ENCODE results near the gene ME3. TPM values are rescaled to one million over a fixed set of nuclear protein-coding genes. Genes with fewer than 3 reads are reported as not detected.

Gene ME3
- polyA plus RNA-seq, 1 experiment: 15.8 TPM

DNA sequence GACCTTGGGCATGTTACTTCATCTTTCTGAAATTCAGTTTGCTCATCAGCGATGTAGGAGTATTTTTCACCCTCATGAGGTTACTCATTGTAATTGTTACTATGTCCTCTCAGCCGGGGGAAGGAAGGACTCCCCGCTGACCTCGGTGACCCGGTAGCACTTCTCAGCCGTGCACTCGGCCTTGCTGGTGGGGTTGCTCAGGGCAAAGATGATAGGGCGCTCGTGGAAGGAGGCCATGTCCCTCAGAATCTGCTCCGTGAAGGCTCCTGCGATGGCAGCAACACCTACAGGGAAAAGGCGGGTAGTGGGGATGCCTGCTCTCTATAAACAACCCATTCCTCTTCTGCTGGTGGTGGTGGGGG is 225.5 kb downstream of the ME3 start:
- TF ChIP-seq, protein P1, sequence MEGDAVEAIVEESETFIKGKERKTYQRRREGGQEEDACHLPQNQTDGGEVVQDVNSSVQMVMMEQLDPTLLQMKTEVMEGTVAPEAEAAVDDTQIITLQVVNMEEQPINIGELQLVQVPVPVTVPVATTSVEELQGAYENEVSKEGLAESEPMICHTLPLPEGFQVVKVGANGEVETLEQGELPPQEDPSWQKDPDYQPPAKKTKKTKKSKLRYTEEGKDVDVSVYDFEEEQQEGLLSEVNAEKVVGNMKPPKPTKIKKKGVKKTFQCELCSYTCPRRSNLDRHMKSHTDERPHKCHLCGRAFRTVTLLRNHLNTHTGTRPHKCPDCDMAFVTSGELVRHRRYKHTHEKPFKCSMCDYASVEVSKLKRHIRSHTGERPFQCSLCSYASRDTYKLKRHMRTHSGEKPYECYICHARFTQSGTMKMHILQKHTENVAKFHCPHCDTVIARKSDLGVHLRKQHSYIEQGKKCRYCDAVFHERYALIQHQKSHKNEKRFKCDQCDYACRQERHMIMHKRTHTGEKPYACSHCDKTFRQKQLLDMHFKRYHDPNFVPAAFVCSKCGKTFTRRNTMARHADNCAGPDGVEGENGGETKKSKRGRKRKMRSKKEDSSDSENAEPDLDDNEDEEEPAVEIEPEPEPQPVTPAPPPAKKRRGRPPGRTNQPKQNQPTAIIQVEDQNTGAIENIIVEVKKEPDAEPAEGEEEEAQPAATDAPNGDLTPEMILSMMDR (IDR thresholded peaks at IDR 0.05; ENCODE audit: insufficient read depth, low read depth, low read length): no peak
- ChIA-PET POLR2A (no interaction called here), CTCF (interaction anchor here (1.5 kb wide), 1 partner anchor 10 kb away, joined by 4 read pairs; no protein-coding TSS in a partner anchor)
- no peaks in the 10 kb centered on the region for H3K27me3 ChIP-seq (ENCODE audit: control insufficient read depth, insufficient read depth, low read length)
- H3K36me3 ChIP-seq (ENCODE audit: control insufficient read depth, insufficient read depth, low read length): no peaks in the 10 kb centered on the region
- DNase-seq (ENCODE audit: low read depth): no peak
- H3K4me3 ChIP-seq (ENCODE audit: low read depth, low read length): no peak overlapping the region

DNA sequence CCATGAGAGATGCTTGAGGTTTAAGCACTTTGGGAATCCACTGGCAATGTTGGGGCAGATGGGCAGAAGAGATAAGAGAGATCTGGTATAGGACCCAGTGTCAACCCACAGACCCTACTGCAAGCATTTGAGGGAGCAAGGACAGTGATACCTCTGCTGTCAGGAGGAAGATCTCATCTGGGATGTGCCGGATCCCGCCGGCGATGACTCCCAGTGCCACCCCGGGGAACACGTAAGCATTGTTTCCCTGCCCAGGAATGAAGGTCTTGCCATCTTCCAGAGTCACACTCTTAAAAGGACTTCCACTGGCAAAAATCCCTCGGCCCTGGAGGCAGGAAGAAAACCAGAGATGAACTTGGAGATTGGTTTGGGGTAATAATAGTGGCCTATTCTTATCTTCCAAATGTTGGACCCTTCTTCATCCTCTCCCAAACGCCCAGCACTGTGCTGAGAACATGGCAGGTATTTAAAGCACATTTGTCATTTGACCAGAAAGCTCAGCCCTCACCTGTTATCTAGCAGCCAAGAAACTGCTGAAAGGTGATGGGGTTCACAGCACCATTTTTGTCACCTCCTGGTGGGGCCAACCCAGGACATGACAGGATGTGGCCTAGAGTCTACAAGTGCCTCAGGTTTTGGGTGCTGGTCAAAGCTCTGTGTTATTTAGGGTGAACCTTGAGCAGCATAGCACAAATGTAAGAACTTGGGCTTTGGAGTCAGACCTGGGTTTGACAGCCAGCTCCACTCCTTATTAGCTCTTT is 226.1 kb downstream of the ME3 start:
- TF ChIP-seq, protein P1 (IDR thresholded peaks at IDR 0.05; ENCODE audit: insufficient read depth, low read depth, low read length): no peak
- Histone ChIP-seq H3K27me3 (ENCODE audit: control insufficient read depth, insufficient read depth, low read length) (no peaks in the 10 kb centered on the region), H3K36me3 (ENCODE audit: control insufficient read depth, insufficient read depth, low read length) (no peaks in the 10 kb centered on the region), H3K4me3 (ENCODE audit: low read depth, low read length) (no peak overlapping the region)
- CTCF ChIA-PET: interaction anchor here (1.5 kb wide), 1 partner anchor 10 kb away, joined by 4 read pairs; no protein-coding TSS in a partner anchor
- no peak for DNase-seq (ENCODE audit: low read depth)
- POLR2A ChIA-PET: no interaction called here

DNA sequence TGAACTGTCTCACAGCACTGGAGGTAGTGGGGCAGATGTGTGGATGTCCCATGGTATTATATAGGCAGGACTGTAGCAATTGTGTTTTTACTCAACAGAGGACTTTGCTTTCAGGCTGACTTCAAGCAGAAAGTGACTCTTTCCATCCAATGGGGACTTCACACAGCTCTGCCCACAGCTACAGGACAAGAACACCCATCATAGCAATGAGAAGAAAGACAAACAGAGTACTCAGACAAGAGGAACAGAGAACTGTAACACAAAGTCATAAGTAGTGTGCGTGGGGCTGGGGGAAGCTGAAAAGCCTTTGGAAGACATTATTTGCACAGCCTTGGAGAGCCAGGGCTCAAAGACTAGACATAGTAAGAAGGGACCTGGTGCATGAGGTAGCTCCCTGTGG is 227.4 kb downstream of the ME3 start:
- ChIA-PET CTCF (no interaction called here), POLR2A (no interaction called here)
- TF ChIP-seq, protein P1 (IDR thresholded peaks at IDR 0.05; ENCODE audit: insufficient read depth, low read depth, low read length): no peak
- Histone ChIP-seq H3K4me3 (ENCODE audit: low read depth, low read length) (no peak overlapping the region), H3K36me3 (ENCODE audit: control insufficient read depth, insufficient read depth, low read length) (no peaks in the 10 kb centered on the region), H3K27me3 (ENCODE audit: control insufficient read depth, insufficient read depth, low read length) (no peaks in the 10 kb centered on the region)
- DNase-seq (ENCODE audit: low read depth): no peak

- no peaks in the 10 kb centered on the region for H3K27me3 ChIP-seq (ENCODE audit: control insufficient read depth, insufficient read depth, low read length)
- CTCF ChIA-PET: interaction anchor here (1.0 kb wide), 1 partner anchor 83 kb away, joined by 3 read pairs; no protein-coding TSS in a partner anchor
- POLR2A ChIA-PET: no interaction called here
- DNase-seq (ENCODE audit: low read depth): no peak
- H3K36me3 ChIP-seq (ENCODE audit: control insufficient read depth, insufficient read depth, low read length): no peaks in the 10 kb centered on the region
- H3K4me3 ChIP-seq (ENCODE audit: low read depth, low read length): no peak overlapping the region
- TF ChIP-seq, protein P1 (IDR thresholded peaks at IDR 0.05; ENCODE audit: insufficient read depth, low read depth, low read length): no peak
Observed at GRCh38 chr11:86443415-86443814, 229.0 kb downstream of the ME3 start.

DNA sequence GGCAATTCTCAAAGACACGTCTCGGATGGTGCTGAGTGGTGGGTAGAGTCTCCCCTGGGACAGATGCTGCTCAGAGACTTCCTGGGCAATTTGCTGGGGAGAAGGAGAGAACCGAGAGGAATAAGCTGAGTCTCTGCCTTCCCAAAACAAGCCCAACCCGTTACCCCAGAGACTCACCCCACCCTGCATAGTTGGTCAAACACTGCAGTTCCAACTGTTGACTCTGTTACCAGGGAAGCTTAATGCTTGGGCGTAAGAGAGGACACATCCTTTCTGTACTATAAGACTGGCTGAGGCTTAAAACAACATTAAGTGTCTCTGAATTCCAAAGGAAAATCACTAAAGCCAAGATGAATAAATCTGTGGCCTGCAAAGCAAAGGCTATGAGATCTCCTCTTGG is 229.6 kb downstream of the ME3 start:
- ChIA-PET POLR2A (no interaction called here), CTCF (interaction anchor here (1.0 kb wide), 2 partner anchors 24 to 82 kb away, joined by 3 to 4 read pairs; no protein-coding TSS in a partner anchor)
- no peak for DNase-seq (ENCODE audit: low read depth)
- H3K27me3 ChIP-seq (ENCODE audit: control insufficient read depth, insufficient read depth, low read length): no peaks in the 10 kb centered on the region
- TF ChIP-seq, protein P1 (IDR thresholded peaks at IDR 0.05; ENCODE audit: insufficient read depth, low read depth, low read length): no peak
- no peak overlapping the region for H3K4me3 ChIP-seq (ENCODE audit: low read depth, low read length)
- H3K36me3 ChIP-seq (ENCODE audit: control insufficient read depth, insufficient read depth, low read length): no peaks in the 10 kb centered on the region
